ENCODE results near the gene NOD2.

GRCh38 chr16:50705436-50706110 lies 12.2 kb downstream of the NOD2 start:
- no peak for TF ChIP-seq CTCF (conservative IDR thresholded peaks at IDR 0.05 in 1 of 2, IDR thresholded peaks at IDR 0.05 in 1 of 2; ENCODE audit: low read depth in 1 of 2, low read length in 2 of 2)
- no peak for TF ChIP-seq EZH2 (IDR thresholded peaks at IDR 0.05; ENCODE audit: low read length, missing control alignments)
